GM21367 (cell line): ENCODE measurements around the gene CHST9.
"Not testable (repeated sequence)": the region's sequence is repeated elsewhere in the genome, so short reads cannot be mapped to it uniquely, and the experiment has no call there.

Experiments
- ATAC-seq: cut with Tn5 transposase; IDR thresholded peaks from one replicate; pipeline ENCODE4 v1.9.1; 2021; ENCODE audit not compliant: unreplicated experiment

CHST9 gene

DNA sequence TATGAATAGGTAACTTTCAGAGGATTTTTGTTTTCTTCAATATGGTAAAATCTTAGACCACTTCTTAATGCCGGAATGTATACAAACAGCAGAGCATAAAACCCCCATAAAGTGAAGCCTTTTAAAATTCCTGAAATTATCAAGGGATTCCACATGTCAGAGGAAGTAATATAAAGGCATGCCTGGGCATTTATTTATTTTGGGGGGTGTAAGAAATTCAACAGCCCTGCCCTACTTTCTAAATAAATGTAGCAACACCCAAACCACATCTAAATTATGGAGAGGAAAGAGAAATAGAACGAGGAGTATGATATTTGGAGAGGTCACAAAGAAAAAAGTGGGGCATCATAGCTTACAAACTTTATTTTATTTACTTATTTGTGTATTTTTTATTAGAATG lies 9.9 kb downstream of the CHST9 start:
- ATAC-seq: no peak

DNA sequence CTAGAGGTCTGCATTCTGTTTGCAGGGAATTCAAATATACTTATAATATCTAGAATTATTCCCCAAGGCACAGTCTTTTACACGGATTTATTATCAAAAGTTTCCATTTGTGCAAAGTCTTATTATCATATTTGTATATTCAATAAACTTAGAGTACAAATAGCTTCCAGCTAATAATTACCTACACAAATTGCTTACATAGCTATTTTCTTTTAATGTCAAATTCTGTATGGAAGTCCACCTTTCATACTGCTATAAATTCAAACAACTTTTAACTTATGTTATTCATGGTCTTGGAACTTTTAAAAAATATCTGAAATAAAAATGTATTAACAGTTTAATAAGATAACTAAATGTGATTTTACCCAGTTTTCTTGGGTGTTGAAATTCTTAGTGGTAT lies 13.1 kb downstream of the CHST9 start:
- ATAC-seq: no peak

DNA sequence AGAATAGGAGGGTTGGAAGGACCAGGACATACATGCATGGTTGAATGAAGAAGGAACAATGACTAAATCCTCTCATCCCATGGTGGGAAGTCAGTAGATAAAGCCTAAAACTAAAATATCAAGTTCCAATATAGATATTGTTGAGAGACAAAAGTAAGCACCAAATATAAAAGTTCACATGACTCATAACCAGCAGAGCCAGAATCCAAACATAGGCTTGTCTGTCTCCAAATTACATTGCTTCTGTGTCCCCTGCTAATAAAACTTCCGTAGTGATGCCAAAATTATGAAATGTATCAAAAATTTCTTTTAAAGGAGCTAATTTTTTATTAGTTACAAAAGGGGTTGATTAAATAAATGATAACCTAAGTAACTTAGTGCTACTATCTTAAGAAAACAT lies 19.7 kb downstream of the CHST9 start:
- ATAC-seq: no peak

DNA sequence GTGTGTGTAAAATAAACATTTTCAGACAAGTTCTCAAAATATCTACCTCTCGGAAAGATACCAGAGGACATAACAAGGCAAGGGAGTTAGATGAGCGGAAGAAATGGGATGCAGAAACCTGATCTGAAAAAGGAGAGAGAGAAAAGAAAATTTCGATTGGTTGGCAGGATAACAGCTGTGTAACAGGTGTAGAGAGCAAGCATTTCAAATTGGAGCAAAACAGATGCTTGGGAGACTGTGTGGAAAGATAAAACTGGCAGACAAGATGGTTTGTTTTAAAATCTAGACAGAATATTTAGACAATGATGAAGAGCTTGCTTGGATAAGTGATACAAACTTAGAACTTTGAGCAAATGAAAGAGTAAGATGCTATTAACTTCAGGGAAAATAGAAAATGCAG lies 20.2 kb downstream of the CHST9 start:
- ATAC-seq: no peak

DNA sequence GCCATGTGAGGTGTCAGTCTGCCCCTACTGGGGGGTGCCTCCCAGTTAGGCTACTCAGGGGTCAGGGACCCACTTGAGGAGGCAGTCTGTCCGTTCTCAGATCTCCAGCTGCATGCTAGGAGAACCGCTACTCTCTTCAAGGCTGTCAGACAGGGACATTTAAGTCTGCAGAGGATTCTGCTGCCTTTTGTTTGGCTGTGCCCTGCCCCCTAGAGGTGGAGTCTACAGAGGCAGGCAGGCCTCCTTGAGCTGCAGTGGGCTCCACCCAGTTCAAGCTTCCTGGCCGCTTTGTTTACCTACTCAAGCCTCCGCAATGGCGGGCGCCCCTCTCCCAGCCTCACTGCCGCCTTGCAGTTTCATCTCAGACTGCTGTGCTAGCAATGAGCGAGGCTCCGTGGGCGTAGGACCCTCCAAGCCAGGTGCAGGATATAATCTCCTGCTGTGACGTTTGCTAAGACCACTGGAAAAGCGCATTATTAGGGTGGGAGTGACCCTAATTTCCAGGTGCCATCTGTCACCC lies 21.9 kb downstream of the CHST9 start:
- not testable (repeated sequence) for ATAC-seq

DNA sequence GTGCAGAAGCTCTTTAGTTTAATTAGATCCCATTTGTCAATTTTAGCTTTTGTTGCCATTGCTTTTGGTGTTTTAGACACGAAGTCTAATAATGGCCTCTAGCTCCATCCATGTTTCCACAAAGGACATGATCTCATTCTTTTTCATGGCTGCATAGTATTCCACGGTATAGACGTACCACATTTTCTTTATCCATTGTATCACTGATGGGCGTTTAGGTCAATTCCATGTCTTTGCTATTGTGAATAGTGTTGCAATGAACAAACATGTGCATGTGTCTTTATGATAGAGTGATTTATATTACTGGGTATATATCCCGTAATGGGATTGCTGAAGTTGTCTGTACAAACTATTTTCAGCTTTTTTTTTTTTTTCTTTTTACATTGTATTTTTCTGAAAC lies 35.9 kb downstream of the CHST9 start:
- not testable (repeated sequence) for ATAC-seq

DNA sequence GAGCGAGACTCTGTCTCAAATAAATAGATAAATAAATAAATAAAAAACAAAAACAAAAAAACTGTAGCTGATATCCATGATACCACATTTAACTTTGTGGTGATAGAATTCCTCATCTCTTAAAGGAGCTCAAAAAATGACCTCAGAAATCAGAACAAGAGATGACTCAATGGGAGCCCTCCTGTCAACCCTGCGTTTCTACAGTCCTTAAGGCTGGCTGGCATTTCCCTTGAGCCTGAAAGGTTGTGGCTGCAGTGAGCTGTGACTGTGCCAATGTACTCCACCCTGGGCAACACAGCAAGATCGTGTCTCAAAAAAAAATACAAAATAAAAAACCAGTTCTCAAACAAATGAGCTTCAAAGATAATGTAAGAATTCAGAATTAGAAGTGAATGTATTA lies 40.4 kb downstream of the CHST9 start:
- ATAC-seq: no peak

DNA sequence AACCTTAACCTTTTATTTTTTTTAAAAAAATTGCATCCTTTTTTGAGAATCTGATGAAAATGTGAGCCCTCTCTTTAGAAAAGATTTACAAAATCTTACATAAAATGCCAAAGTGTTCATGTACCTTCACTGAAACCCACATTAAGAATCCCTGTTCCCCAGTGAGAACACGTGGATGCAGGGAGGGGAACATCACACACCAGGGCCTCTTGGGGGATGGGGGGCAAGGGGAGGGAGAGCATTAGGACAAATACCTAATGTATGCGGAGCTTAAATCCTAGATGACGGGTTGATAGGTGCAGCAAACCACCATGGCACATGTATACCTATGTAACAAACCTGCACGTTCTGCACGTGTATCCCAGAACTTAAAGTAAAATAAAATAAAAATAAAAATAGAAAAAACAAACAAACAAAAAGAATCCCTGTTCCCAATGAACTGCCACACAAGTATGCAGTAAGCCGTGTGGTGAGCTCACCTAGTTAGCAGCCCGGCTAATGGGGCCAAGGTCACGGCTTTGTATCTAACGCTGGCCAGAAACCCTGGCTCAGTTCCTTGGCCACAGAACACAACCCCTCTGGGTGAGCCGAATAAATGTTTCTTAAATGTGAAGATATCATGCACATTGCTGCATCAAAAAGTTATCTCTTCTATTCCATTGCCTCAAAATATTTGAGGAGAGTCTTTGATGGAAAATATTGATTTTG lies 41.4 kb downstream of the CHST9 start:
- no peak for ATAC-seq

DNA sequence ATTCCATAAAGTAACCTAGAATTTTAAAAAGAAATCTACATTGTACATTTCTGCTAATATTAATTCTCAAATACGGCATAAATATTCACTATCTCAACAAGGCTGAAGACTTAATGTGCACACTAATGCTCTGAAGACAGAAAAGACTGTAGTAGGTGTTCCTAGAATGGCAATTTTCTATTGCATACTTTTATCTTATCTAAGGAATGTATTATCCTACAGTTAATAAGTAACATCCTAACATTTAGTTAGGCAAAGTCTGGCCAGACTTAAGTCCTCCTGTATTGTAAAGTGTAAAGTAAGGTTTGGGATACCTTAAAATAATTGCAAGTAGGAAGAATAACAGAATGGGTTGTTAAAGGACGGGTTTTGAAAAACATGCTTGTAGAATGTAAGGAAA lies 42.2 kb downstream of the CHST9 start:
- no peak for ATAC-seq

DNA sequence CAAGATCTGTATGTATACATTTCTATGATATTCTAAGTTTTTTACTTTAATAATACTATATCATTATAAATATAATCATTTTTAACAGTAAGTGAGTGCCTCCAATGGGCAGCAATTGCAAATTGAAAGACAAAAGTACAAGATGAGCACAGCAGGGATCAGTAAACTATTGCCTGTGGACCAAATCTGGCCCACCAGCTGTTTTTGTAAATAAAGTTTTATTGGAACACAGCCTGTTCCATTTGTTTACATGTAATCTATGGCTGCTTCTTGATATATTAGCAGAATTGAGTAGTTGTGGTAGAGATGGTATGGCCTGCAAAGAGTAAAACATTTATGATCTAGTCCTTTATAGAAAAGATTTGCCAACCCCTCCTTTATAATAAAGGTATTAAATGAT lies 43.2 kb downstream of the CHST9 start:
- no peak for ATAC-seq

DNA sequence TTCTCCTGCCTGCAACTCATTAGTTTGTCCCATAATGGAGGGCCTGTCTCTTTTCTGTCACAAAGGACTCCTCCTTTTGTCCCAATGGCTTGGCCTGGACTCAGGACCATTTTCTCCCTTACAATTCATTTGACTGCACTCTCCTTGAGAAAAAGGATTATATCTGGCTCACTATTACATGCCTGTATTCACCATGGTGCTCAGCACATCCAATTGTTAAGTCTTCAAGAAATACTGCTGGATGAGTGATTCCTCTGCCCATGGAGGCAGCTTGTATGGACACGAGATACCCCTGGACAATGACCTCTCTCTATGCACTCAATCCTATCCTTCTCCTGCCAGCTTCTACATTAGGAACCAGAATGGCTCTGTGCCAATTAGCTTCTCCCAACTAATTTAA lies 47.0 kb downstream of the CHST9 start:
- ATAC-seq: no peak

DNA sequence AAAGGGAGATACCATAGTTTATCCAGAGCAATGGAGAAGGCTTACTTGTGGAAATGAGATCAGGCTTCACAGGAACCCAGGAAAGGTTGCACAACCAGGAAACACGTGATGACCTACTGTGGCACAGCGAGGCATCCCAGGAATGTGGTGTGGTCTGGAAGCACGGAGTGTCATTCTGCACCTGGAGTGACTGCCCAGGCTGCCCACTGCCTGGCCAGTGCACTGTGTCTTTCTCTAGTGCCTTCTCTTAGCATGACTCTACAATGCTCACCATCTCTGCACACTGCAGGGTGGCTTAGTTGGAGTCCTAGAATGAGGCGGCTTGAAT lies 48.9 kb downstream of the CHST9 start:
- no peak for ATAC-seq

DNA sequence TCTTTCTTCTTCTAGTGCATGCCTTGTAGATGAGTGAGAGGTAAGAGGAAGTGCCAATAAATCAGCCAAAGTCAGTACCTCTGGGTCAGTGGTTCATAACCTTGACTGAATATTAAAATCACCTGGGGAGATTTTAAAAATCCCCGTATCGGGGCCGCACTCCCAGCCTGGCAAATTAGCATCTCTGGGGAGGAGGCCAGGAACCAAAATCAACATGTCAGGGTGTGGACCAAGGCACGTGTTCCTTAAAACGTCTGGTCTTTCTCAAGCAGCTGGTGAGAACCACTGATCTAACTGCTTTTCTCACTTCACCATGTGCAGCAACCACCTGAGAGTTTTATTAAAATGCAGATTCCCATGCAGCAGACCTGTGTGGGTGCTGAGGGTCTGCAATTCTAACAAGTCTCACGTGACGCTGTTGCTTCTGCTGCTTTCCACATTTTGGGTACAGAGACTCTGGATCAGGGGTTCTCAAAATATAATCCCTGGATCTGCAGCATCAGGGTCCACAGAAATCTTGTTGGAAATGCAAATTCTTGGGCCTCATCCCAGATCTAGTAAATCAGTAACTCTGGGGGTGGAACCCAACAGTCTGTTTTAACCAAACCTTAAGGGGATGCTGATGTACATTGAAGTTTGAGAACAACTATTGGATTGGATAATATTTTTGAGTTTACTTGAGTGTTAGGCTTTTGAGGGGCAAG lies 49.5 kb downstream of the CHST9 start:
- ATAC-seq: no peak

DNA sequence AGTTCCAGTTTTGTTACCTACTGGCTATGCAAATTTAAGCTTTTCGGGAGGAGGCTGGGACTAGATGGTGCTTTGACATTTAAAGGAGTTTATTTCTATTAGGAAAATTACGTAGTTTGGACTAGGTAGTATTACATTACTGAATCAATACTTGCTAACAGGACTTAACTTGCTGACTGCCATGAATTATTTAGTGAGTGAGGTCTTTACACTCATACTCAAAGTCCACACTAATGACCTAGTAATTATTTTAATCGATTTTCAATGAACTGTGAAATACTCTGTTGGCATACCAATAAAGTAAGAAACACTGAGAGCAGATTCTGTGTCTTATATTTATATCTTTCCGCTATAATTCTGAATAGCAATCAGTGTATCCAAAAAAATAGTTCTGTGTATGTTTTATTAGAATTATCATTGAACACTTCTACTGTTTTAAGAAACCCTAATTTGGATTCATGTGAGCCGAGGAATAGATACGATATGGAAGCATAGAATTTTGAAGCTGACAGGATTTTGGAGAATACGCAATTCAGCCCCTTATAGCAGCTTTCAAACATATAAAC lies 55.0 kb downstream of the CHST9 start:
- ATAC-seq: no peak

DNA sequence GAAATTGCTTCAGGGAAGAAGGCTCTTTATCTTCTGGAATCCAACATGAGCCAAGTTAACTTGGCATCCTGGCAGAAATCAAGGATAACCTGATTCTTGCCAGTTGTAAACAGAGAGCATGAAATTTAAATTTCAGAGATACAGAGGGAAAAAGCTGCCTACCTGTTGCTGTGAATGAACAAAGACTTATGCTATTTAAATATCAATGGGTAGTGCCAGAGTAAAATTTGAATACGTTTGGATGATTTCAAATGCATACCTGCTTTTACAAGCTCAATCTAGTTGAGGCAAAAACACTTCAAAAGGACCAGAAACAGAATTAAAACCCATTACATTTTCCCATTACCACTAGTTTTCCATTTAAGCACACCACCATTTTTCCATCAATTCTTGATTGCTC lies 60.9 kb downstream of the CHST9 start:
- no peak for ATAC-seq

DNA sequence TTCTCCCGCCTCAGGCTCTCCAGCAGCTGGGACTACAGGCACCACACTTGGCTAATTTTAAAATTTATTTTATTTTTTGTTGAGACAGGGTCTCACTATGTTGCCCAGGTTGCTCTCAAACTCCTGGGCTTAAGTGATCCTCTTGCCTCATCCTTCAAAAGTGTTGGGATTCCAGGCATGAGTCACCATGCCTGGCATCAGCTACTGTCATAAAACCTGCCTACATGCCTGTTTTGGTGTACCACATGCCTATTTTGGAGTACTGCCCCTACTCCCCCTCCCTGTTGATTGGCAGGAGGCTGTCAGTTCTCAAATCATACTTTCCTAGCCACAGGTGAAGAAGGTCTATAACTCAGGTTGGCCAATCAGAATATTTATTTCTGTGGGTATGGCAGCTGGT lies 64.0 kb downstream of the CHST9 start:
- ATAC-seq: no peak

DNA sequence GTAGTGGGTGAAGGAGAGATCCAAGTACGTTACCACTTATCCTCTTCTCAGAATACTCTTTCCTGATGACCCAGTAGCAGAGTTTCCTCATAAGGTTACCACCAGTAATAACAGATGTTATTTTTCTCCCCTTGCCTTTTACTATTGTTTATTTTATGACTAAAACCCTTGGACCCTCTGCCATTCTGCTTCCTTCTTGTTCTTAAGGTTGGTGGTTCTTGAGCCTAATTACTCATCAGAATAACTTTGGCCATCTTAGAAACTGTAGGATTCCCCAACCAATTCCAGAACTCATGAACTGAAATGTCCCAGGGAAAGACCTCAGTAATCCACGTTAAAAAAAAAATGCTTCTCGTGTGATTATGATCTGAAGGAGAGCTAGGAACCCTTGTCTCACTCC lies 64.9 kb downstream of the CHST9 start:
- no peak for ATAC-seq

DNA sequence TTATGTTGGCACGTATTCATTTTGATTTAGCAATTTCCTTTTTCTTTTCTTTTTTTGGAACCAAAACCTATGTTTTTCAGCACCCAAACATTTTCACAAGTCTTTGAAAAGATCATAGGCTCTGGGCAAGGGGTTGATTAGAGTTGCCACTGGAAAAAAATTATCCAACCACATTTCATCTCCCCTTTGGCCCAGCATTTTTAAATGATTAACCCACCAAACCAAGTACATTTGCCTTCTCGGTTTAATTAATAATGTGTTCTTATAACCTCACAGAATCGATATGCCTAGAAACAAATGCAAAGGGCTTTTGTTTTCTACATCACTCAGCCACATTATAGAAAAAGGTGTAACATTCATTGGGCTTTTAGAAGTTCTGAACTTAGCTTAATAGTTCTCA lies 66.1 kb downstream of the CHST9 start:
- no peak for ATAC-seq

DNA sequence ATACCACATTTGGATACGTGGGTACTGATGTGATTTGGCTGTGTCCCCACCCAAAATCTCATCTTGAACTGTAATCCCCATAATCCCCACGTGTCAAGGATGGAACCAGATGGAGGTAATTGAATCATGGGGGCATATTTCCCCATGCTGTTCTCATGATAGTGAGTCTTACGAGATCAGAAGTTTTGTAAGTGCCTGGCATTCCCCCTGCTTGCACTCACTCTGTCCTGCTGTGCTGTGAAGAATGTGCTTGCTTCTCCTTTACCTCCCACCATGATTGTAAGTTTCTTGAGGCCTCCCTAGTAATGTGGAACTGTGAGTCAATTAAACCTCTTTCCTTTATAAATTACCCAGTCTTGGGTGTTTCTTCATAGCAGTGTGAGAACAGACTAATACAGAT lies 70.3 kb downstream of the CHST9 start:
- no peak for ATAC-seq

DNA sequence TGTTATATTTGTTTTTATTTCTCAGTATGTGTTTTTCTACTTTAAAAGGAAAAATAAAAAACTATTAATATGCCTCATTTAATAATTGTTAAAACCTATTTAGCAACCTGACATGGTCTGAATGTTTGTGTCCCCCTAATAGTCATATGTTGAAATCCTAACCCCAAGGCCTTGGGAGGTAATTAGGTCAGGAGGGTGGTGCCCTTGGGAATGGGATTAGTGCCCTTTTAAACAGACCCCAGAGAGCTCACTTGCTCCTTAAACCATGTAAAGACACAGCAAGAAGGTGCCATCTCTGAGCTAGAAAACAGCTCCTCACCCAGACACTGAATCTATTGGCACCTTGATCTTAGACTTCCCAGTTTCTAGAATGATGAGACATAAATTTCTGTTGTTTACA lies 71.8 kb downstream of the CHST9 start:
- ATAC-seq: no peak

DNA sequence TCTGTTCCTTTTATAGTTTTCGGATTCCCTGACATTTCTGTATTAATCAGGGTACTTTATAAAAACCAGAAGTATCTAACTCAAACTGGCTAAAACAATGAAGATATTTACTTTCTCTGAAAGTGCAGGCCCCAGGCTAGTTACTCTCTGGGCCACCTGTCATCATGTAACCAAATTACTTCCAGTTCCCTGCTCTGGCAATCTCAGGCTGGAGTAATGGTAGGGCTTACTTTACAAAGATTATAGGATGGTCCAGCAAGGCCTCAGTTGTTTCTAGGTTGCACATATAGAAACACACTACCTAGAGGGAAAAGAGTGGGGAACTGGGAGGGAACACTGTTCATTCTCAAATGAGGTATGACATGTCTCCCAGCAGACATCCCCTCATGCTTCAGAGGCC lies 74.8 kb downstream of the CHST9 start:
- ATAC-seq: no peak

DNA sequence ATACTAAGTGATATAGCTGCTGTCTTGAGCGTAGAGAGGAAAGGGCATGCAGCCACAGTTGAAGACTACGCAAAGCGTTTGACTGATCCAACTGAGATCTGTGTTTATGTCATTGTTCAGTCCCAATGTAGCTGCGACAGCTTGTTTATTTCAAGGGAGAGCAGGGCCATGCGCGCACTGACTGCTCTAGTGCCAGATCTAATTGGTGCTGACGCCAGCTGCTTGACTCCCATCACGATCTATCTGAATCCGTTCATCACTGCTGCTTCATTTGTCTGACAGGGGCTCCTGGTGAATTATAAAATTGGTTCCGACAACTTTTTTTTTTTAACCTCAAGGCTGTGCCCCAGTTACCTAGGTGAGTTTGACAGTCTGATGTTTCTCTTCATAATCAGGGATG lies 75.7 kb downstream of the CHST9 start:
- no peak for ATAC-seq

DNA sequence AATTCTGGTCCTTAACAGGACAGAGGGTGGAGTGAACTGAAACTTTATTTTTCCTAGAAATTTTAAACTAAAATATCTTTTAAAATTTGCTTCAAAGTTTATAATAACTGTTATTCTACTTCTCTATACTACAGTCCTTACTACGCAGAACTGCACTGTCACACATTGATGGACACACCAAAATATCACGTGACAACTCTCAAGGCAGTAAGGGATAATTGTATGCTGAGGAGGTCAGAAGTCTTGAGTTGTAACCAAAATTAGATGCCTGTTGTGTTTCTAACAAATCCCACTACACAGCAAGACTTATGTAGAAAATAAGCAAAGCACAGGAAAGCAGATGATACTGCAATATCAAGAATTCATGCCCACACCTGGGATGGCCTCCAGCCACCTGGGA lies 76.3 kb downstream of the CHST9 start:
- ATAC-seq: no peak
